Mesodermal cell (in vitro differentiated cells): ENCODE measurements around the gene THOC6.

ENCODE experiments used
- H3K27ac ChIP-seq: 2 replicates; pipeline ENCODE4 v1.7.0; 2013; ENCODE audit warnings: mild to moderate bottlenecking, low read depth, low read length, moderate library complexity; ENCODE audit not compliant: severe bottlenecking
- H3K36me3 ChIP-seq: 2 replicates; pipeline ENCODE4 v1.7.1; 2013; ENCODE audit warnings: mild to moderate bottlenecking, low read length, moderate library complexity; ENCODE audit not compliant: control insufficient read depth, insufficient read depth
- H3K4me1 ChIP-seq: one replicate; pipeline ENCODE4 v1.7.1; 2013; ENCODE audit warnings: mild to moderate bottlenecking, low read length; ENCODE audit not compliant: insufficient read depth, control insufficient read depth, poor library complexity, severe bottlenecking
- H3K4me3 ChIP-seq: 2 replicates; pipeline ENCODE4 v1.7.0; 2013; ENCODE audit warnings: low read length, control low read depth, mild to moderate bottlenecking; ENCODE audit not compliant: insufficient read depth, poor library complexity, severe bottlenecking; ENCODE audit errors: extremely low read depth
- H3K9me3 ChIP-seq: 2 replicates; pipeline ENCODE4 v1.7.1; 2013; ENCODE audit warnings: mild to moderate bottlenecking, low read length, moderate library complexity; ENCODE audit not compliant: control insufficient read depth
- WGBS, 2 experiments: methylation state at CpG; one replicate each; pipeline ENCODE4 v1.1.5; 2013; ENCODE audit warnings: missing lambda C conversion rate in 2 of 2; ENCODE audit not compliant: insufficient coverage in 2 of 2; 5-methylcytosine and 5-hydroxymethylcytosine counted together

Gene THOC6

DNA sequence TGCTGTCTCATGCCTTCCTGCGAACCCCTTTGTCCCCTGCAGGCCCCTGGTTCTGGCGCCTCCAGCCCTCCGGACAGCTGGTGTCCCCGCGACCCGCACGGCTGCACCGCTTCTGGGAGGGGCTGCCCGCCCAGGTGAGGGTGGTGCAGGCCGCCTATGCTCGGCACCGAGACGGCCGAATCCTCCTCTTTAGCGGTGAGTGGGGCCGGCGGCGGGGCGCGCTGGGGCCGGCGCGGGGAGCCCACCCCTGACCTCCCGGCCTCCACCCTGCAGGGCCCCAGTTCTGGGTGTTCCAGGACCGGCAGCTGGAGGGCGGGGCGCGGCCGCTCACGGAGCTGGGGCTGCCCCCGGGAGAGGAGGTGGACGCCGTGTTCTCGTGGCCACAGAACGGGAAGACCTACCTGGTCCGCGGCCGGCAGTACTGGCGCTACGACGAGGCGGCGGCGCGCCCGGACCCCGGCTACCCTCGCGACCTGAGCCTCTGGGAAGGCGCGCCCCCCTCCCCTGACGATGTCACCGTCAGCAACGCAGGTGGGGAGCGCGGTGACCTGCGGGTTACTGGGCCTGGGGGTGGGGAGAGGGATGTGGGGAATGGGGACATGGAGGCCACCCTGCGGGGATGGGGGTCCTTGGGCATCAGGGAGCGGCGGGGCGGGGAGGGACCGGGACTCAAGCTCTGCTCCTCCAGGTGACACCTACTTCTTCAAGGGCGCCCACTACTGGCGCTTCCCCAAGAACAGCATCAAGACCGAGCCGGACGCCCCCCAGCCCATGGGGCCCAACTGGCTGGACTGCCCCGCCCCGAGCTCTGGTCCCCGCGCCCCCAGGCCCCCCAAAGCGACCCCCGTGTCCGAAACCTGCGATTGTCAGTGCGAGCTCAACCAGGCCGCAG is 34.5 kb downstream of the THOC6 start:
- H3K27ac ChIP-seq: no peak overlapping the region
- WGBS, 2 experiments: 17 to 18% methylated on average over 45 to 49 of the region's 77 CpGs
- H3K4me3 ChIP-seq: peak overlapping the region; percentile 69
- H3K4me1 ChIP-seq: peaks cover 15% of the 10 kb centered on the region
- H3K36me3 ChIP-seq: no peaks in the 10 kb centered on the region
- H3K9me3 ChIP-seq: no peaks in the 10 kb centered on the region

DNA sequence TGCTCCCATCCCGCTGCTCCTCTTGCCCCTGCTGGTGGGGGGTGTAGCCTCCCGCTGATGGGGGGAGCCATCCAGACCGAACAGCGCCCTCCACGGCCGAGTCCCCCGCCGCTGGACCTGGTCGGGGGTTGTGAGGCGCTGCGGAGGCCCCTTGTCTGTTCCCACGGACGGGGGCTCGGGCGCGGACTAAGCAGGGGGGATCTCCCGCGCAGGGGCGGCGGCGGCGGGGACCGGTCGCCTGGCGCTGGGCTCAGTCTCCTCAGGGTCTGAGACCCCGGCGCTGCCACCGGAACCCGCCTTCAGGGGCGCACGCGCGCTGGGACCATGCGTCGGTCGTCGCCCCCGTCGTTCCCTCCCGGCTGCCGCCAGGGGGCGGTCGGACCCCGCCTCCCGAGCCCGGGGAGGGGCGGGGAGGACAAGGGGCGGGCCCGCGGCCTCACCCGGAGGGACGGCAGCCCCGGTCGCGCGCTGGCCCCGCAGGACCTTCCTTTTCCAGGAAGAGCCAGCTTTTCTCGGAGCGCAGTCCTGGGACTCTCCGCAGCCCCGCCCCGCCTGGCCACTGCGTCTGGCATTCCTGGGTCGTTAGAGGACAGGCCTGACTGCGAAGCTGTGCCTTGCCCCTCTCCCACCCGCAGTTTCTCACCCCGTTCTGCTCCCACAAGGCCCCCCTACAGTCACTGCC is 35.3 kb downstream of the THOC6 start:
- Histone ChIP-seq H3K4me3 (peak overlapping the region; percentile 69), H3K9me3 (no peaks in the 10 kb centered on the region), H3K27ac (peak overlapping the region; percentile 91), H3K36me3 (no peaks in the 10 kb centered on the region), H3K4me1 (peaks cover 15% of the 10 kb centered on the region)
- 1 to 2% methylated on average over 50 to 63 of the region's 67 CpGs for WGBS, 2 experiments

DNA sequence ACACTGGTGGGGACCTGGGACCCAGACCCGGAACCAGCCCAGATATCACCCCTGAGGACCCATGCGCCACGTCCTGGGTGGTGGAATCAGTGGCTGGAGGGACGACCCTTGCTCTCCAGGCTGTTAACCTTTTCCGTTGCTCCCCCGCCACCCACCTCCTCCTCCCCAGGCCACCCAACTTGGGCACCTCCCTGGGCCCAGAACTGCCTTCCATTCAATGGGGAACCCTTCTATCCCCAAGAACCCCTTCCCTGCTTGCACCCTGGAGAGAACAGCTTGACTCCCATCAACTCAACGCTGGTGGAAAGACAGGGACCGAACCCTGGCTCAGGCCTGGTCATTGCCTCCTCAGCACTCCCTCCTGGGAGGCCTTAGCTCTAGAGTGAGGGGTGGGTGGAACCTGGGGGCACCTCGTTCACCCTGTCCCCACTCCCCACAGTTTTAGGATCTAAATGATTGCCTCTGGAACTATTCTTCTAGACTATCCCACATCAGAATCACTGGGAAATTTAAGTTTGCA is 35.9 kb downstream of the THOC6 start:
- peak overlapping the region; percentile 91 for H3K27ac ChIP-seq
- WGBS, 2 experiments: 72 to 79% methylated on average over 6 of the region's 9 CpGs

DNA sequence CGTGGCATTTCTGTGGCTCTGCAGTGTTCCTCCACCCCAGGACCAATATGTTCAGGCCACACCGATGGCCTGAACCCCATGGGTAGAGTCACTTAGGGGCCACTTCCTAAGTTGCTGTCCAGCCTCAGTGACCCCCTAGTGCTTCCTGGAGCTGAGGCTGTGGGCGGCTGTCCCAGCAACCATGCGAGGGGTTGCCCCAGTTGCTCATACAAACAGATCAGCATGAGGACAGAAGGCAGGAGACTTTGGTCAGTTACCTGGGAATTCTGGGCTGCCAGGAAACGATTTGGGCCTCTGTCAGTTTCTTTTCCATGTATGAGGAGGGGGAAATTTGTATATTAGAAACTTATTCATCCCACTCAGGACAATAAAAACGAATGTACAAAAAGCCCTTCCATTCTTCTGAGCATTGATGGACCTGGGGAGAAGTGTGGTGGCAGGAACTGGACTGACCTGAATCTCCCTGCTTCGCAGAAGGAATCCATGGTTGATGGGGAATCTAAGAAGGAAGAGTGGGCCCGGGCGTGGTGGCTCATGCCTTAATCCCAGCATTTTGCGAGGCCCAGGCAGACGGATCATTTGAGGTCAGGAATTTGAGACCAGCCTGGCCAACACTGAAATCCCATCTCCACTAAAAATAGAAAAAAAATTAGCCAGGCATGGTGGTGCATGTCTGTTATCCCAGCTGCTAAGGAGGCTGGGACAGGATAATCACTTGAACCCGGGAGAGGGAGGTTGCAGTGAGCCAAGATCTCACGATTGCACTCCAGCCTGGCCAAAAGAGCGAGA is 36.7 kb downstream of the THOC6 start:
- no peak overlapping the region for H3K4me3 ChIP-seq
- WGBS, 2 experiments: 92 to 95% methylated on average over 9 to 10 of the region's 14 CpGs
- no peak overlapping the region for H3K27ac ChIP-seq

More for the DNA sequence above, 35.9 kb downstream of the THOC6 start:
- no peaks in the 10 kb centered on the region for H3K9me3 ChIP-seq
- peaks cover 15% of the 10 kb centered on the region for H3K4me1 ChIP-seq
- H3K4me3 ChIP-seq: peak overlapping the region; percentile 69
- H3K36me3 ChIP-seq: no peaks in the 10 kb centered on the region

DNA sequence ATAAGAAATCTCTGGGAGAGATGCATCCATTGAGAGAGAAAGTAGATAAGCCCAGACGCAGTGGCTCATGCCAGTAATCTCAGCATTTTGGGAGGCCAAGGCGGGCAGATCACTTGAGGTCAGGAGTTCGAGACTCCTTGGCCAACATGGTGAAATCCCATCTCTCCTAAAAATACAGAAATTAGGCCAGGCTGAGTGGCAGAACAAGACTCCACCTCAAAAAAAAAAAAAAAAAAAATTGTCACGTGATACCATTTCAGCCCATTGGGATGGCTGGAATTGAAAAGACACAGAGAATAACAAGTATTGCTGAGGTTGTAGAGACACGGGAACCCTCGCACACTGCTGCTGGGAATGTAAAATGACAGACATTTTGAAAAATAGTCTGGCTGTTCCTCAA is 38.7 kb downstream of the THOC6 start:
- H3K27ac ChIP-seq: no peak overlapping the region
- no peaks in the 10 kb centered on the region for H3K9me3 ChIP-seq
- no peaks in the 10 kb centered on the region for H3K36me3 ChIP-seq
- 96 to 97% methylated on average over 5 of the region's 6 CpGs for WGBS, 2 experiments
- H3K4me1 ChIP-seq: peaks cover 15% of the 10 kb centered on the region
- no peak overlapping the region for H3K4me3 ChIP-seq

More for the DNA sequence above, 36.7 kb downstream of the THOC6 start:
- H3K4me1 ChIP-seq: peaks cover 15% of the 10 kb centered on the region
- no peaks in the 10 kb centered on the region for H3K9me3 ChIP-seq
- no peaks in the 10 kb centered on the region for H3K36me3 ChIP-seq

GRCh38 chr16:3063625-3064386 is 40.0 kb downstream of the THOC6 start:
- no peaks in the 10 kb centered on the region for H3K9me3 ChIP-seq
- no peak overlapping the region for H3K27ac ChIP-seq
- H3K4me1 ChIP-seq: peaks cover 12% of the 10 kb centered on the region
- no peaks in the 10 kb centered on the region for H3K36me3 ChIP-seq
- H3K4me3 ChIP-seq: no peak overlapping the region
- 86 to 89% methylated on average over 5 to 8 of the region's 8 CpGs for WGBS, 2 experiments

DNA sequence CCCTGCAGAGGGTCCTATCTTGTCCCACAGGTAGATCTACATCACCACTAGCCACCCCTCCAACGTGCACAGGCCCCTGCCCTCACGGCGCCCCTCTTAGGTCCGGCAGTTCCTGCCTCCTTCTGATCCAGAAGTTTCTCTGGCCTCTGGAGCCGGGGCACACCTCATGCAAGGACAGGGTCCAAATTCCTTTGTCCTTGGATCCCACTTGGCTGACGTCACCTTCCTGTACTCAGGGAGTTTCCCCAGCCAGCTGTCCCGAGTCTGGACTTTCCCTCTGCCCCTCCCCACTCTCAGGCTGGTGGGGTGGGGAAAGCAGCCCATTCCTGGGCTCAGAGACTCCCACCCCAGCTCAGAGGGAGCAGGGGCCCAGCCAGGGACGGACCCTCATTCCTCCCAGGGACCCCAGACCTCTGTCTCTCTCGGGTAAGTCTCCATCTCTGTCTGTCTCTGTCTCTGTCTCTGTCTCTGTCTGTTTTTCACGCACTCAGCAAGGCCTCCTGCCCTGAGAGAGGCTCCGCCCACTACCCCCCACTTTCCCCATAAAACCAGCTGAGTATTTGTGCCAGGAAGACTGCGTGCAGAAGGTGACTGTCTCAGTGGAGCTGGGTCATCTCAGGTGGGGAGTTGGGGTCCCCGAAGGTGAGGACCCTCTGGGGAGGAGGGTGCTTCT is 41.4 kb downstream of the THOC6 start, which contains the start of gene IL32:
IL32 (plus strand) TSS at position 572 of the 673 bp plus-strand sequence. CDS start 172 bp downstream, outside the sequence.
- H3K27ac ChIP-seq: no peak within 1 kb of the TSS
- no peak within 1 kb of the TSS for H3K4me3 ChIP-seq
- WGBS, 2 experiments: 81 to 92% methylated on average over 8 to 9 of the region's 13 CpGs

GRCh38 chr16:3065742-3066439 is 42.1 kb downstream of the THOC6 start:
- Histone ChIP-seq H3K4me1 (no peaks in the 10 kb centered on the region), H3K36me3 (no peaks in the 10 kb centered on the region), H3K27ac (no peak overlapping the region), H3K4me3 (no peak overlapping the region), H3K9me3 (no peaks in the 10 kb centered on the region)
- WGBS, 2 experiments: 90 to 95% methylated on average over 19 to 25 of the region's 26 CpGs

More for the DNA sequence above, 41.4 kb downstream of the THOC6 start, which contains the start of gene IL32:
- peaks cover 4% of the 10 kb centered on the region for H3K4me1 ChIP-seq
- H3K36me3 ChIP-seq: no peaks in the 10 kb centered on the region
- no peaks in the 10 kb centered on the region for H3K9me3 ChIP-seq

- no peak overlapping the region for H3K4me3 ChIP-seq
- H3K36me3 ChIP-seq: no peaks in the 10 kb centered on the region
- H3K4me1 ChIP-seq: no peaks in the 10 kb centered on the region
- H3K27ac ChIP-seq: no peak overlapping the region
- 92 to 95% methylated on average over 4 to 7 of the region's 7 CpGs for WGBS, 2 experiments
- H3K9me3 ChIP-seq: no peaks in the 10 kb centered on the region
Observed at GRCh38 chr16:3066440-3066748, 42.6 kb downstream of the THOC6 start.
